GM12878 (cell line): ENCODE data around the gene LAMA2. TPM values are rescaled to one million over a fixed set of nuclear protein-coding genes. Genes with fewer than 3 reads are reported as not detected.

Experiments used
- ATAC-seq: fragments of 200-7000 bp; cut with Tn5 transposase; 3 replicates; pipeline ENCODE4 v1.9.1; 2020; ENCODE audit warnings: mild to moderate bottlenecking, moderate library complexity
- BruUV-seq: library from RNA; stranded (reverse); fragments of 400-500 nt; replicated peaks from 2 replicates; lab custom pipeline; 2021; lab: Mats Ljungman, UMichigan
- CTCF ChIA-PET: fragments of 300-600 bp; sonication (Branson Sonifier 250); formaldehyde crosslinking; extraction: SDS; loops from one replicate; lab custom pipeline; 2021; ENCODE audit warnings: inconsistent platforms; lab: Yijun Ruan, JAX
- POLR2A ChIA-PET: fragments of 350-600 bp; formaldehyde crosslinking; extraction: SDS; loops from one replicate; lab custom pipeline; 2021; ENCODE audit warnings: inconsistent platforms; lab: Charles Lee
- RAD21 ChIA-PET: fragments of 300-600 bp; sonication (Branson Sonifier 250); formaldehyde crosslinking; loops from one replicate; lab custom pipeline; 2023; ENCODE audit warnings: antibody characterized with exemption; ENCODE audit not compliant: unreplicated experiment; lab: Charles Lee
- SMC1A ChIA-PET: fragments of 300-600 bp; sonication (Branson Sonifier 250); formaldehyde crosslinking; loops from one replicate; lab custom pipeline; 2023; ENCODE audit not compliant: unreplicated experiment, uncharacterized antibody; lab: Charles Lee
- DNase-seq: peaks from one replicate; pipeline ENCODE4 v3.0.0-alpha.2; 2011; ENCODE audit warnings: low read depth, low spot score
- FAIRE-seq: peaks from 3 replicates; lab custom pipeline; 2011; peaks lifted over from hg19 to GRCh38; lab: Jason Lieb, UNC
- H2AFZ ChIP-seq: 2 replicates; pipeline ENCODE4 v1.6.0; 2011; ENCODE audit warnings: low read depth, low read length, control low read depth; ENCODE audit not compliant: control insufficient read depth
- H3K27ac ChIP-seq: 2 replicates; pipeline ENCODE4 v1.5.1; 2011; ENCODE audit warnings: control low read depth; ENCODE audit not compliant: control insufficient read depth, insufficient read depth
- H3K27me3 ChIP-seq, 2 experiments: replicated peaks in 1 of 2; 2 replicates each; pipeline versions ENCODE4 v1.6.0 to v1.6.1; 2011; ENCODE audit warnings: low read length in 1 of 2; ENCODE audit not compliant: control insufficient read depth in 2 of 2, insufficient read depth in 2 of 2
- H3K36me3 ChIP-seq, 2 experiments: 2 replicates each; pipeline ENCODE4 v1.5.1; 2011; ENCODE audit warnings: low read length in 1 of 2; ENCODE audit not compliant: control insufficient read depth in 2 of 2, insufficient read depth in 2 of 2
- H3K4me1 ChIP-seq: 2 replicates; pipeline ENCODE4 v1.6.1; 2011; ENCODE audit warnings: mild to moderate bottlenecking, low read length, moderate library complexity, mixed read lengths; ENCODE audit not compliant: control insufficient read depth, insufficient read depth
- H3K4me2 ChIP-seq: 2 replicates; pipeline ENCODE4 v1.6.0; 2011; ENCODE audit warnings: control low read depth; ENCODE audit not compliant: control insufficient read depth, insufficient read depth
- H3K4me3 ChIP-seq: fragments of 200-600 bp; sonication (generic); 2 replicates; pipeline ENCODE4 v1.5.1; 2016
- H3K79me2 ChIP-seq: 2 replicates; pipeline ENCODE4 v1.6.0; 2011; ENCODE audit warnings: low read length; ENCODE audit not compliant: control insufficient read depth, insufficient read depth
- H3K9ac ChIP-seq: 2 replicates; pipeline ENCODE4 v1.8.0; 2011; ENCODE audit warnings: low read length, control low read depth, mixed read lengths; ENCODE audit not compliant: control insufficient read depth, insufficient read depth
- H3K9me3 ChIP-seq: replicated peaks from 3 replicates; pipeline ENCODE4 v1.5.1; 2011; ENCODE audit warnings: mild to moderate bottlenecking, low read length; ENCODE audit not compliant: control insufficient read depth, insufficient read depth
- H4K20me1 ChIP-seq: 2 replicates; pipeline ENCODE4 v1.6.0; 2011; ENCODE audit not compliant: control insufficient read depth, insufficient read depth
- ATF7 ChIP-seq: fragments of 450-650 bp; IDR thresholded peaks from 2 replicates; pipeline ENCODE4 v1.6.1; 2016; ENCODE audit warnings: low read depth, mild to moderate bottlenecking
- BHLHE40 ChIP-seq, 2 experiments: fragments of 450-650 bp in 1 of 2; IDR thresholded peaks; 2 replicates each; pipeline ENCODE4 v1.6.1; 2011 to 2017; ENCODE audit warnings: low read depth in 2 of 2, borderline replicate concordance in 1 of 2, improper control_type of control experiment in 1 of 2, low read length in 1 of 2, mild to moderate bottlenecking in 1 of 2
- CBX5 ChIP-seq: sonication (generic); IDR thresholded peaks from 2 replicates; pipeline ENCODE4 v1.6.1; 2016; ENCODE audit warnings: low read depth, moderate library complexity, mild to moderate bottlenecking, inconsistent platforms
- E4F1 ChIP-seq: fragments of 450-650 bp; IDR thresholded peaks from 2 replicates; pipeline ENCODE4 v1.6.1; 2018; ENCODE audit warnings: borderline replicate concordance, mild to moderate bottlenecking; ENCODE audit not compliant: partially characterized antibody
- EED ChIP-seq: sonication (generic); IDR thresholded peaks from 2 replicates; pipeline ENCODE4 v1.6.1; 2016; ENCODE audit warnings: antibody characterized with exemption, low read depth
- GATAD2B ChIP-seq: fragments of 450-650 bp; conservative IDR thresholded peaks from 2 replicates; pipeline ENCODE4 v1.6.1; 2017; ENCODE audit warnings: low read depth, mild to moderate bottlenecking, moderate library complexity
- MEF2A ChIP-seq: IDR thresholded peaks from 2 replicates; pipeline ENCODE4 v1.6.1; 2011; ENCODE audit warnings: low read depth, mild to moderate bottlenecking, low read length, moderate library complexity; ENCODE audit not compliant: insufficient read depth
- NR2F1 ChIP-seq: fragments of 450-650 bp; conservative IDR thresholded peaks from 2 replicates; pipeline ENCODE4 v1.6.1; 2017; ENCODE audit warnings: mild to moderate bottlenecking
- PBX3 ChIP-seq: IDR thresholded peaks from 2 replicates; pipeline ENCODE4 v1.6.1; 2011; ENCODE audit warnings: mild to moderate bottlenecking, low read depth, low read length, moderate library complexity; ENCODE audit not compliant: insufficient replicate concordance
- POLR2A ChIP-seq: IDR thresholded peaks from 2 replicates; pipeline ENCODE4 v1.6.1; 2011; ENCODE audit warnings: low read depth, mild to moderate bottlenecking, low read length
- SMARCA5 ChIP-seq: fragments of 450-650 bp; IDR thresholded peaks from 2 replicates; pipeline ENCODE4 v1.6.1; 2017; ENCODE audit warnings: mild to moderate bottlenecking
- SREBF2 ChIP-seq: IDR thresholded peaks from 2 replicates; pipeline ENCODE4 v1.6.1; 2012; ENCODE audit warnings: mild to moderate bottlenecking, low read length
- SRF ChIP-seq, 2 experiments: IDR thresholded peaks; 2 replicates each; pipeline ENCODE4 v1.6.1; 2011; ENCODE audit warnings: low read depth in 2 of 2, low read length in 2 of 2, mild to moderate bottlenecking in 1 of 2, moderate library complexity in 1 of 2
- ZNF384 ChIP-seq: IDR thresholded peaks from 2 replicates; pipeline ENCODE4 v1.6.1; 2012; ENCODE audit warnings: low read depth, mild to moderate bottlenecking, low read length, improper control_type of control experiment, borderline replicate concordance
- WGBS: methylation state at CpG from one replicate; pipeline ENCODE4 v1.1.6; 2016; ENCODE audit warnings: low lambda C conversion rate; ENCODE audit not compliant: insufficient replicate concordance, insufficient coverage; ENCODE audit errors: missing lambda C conversion rate; 5-methylcytosine and 5-hydroxymethylcytosine counted together
- in situ Hi-C: fragments of 300-500 bp; cut with MboI; formaldehyde crosslinking; loops from 9 replicates; pipeline ENCODE4 v1.14.3; 2018; ENCODE audit warnings: mixed read lengths
- intact Hi-C: fragments of 100-400 bp; cut with micrococcal nuclease; formaldehyde crosslinking; loops from one replicate; pipeline ENCODE4 v1.14.2; 2022; ENCODE audit not compliant: unreplicated experiment
- polyA plus RNA-seq, 11 experiments: library from polyadenylated mRNA; depleted of rRNA in 4 of 11; unstranded in 6 of 11; stranded (reverse) in 5 of 11; fragments of >200 nt; fragmentation: Nextera tagmentation in 4 of 11; fragmentation: Illumina TruSeq in 1 of 11; extraction: Ambion mirVana in 4 of 11; extraction: Trizol in 1 of 11; gene quantifications; 1 replicate in 1 of 11; 2 replicates in 10 of 11; pipeline versions ENCODE4 v1.2.1 to v1.2.3, GENCODE V29; 2011 to 2016; ENCODE audit warnings: inconsistent platforms in 2 of 11, missing spikeins in 2 of 11, low read depth in 1 of 11
- total RNA-seq, 4 experiments: library from RNA; depleted of rRNA in 3 of 4; stranded (reverse); fragments of >200 nt in 3 of 4; fragmentation: Illumina TruSeq in 1 of 4; extraction: Trizol in 1 of 4; gene quantifications; 2 replicates each; pipeline versions ENCODE4 v1.2.1 to v1.2.3, GENCODE V29; 2013 to 2021

Gene LAMA2
- total and polyA plus RNA-seq, 10 of the 15 experiments (the other 5 are each of a cell fraction or from before 2014, with no cell fraction given) = 0.04 to 2.0 (median 0.37) TPM; not detected in 1

- TF ChIP-seq SREBF2 (no peak), EED (no peak), POLR2A (no peak), CBX5 (no peak), ZNF384 (no peak), SMARCA5 (no peak)
Measured at GRCh38 chr6:129495652-129496051, 612.7 kb downstream of the LAMA2 start (continued).

- DNase-seq (no peak), FAIRE-seq (no peak), ATAC-seq (no peak)
- no peak overlapping the region for H3K9ac ChIP-seq
- ChIA-PET POLR2A (no interaction called here), CTCF (interaction anchor here (0.7 to 7.7 kb wide), 25 partner anchors 8 to 535 kb away, joined by 3 to 141 read pairs (median 4); no protein-coding TSS in a partner anchor), RAD21 (interaction anchor here (0.9 to 3.3 kb wide), 9 partner anchors 67 to 529 kb away, joined by 3 to 60 read pairs (median 4); partner anchors contain the start of gene ARHGAP18), SMC1A (interaction anchor here (0.8 to 7.6 kb wide), 16 partner anchors 12 to 523 kb away, joined by 3 to 95 read pairs (median 4); no protein-coding TSS in a partner anchor)
- BruUV-seq = no TSS peak
- intact Hi-C loops (loop anchor here (1.0 to 10.0 kb wide), 4 partner anchors 78 to 523 kb away; no protein-coding TSS in a partner anchor), in situ Hi-C loops (loop anchor here (10.0 kb wide), 1 partner anchor 437 kb away; no protein-coding TSS in a partner anchor)
- no peaks in the 10 kb centered on the region for H3K27me3 ChIP-seq
- no peak overlapping the region for H3K27ac ChIP-seq
- no peaks in the 10 kb centered on the region for H4K20me1 ChIP-seq
- TF ChIP-seq NR2F1 (no peak), E4F1 (no peak), MEF2A (no peak), ATF7 (no peak), SRF (IDR thresholded peaks at IDR 0.05; ENCODE audit: low read depth in 2 of 2, low read length in 2 of 2) (no peak), BHLHE40 (IDR thresholded peaks at IDR 0.05; ENCODE audit: borderline replicate concordance in 1 of 2, low read depth in 2 of 2, low read length in 1 of 2) (no peak), GATAD2B (no peak), PBX3 (no peak)
- no peaks in the 10 kb centered on the region for H3K36me3 ChIP-seq
- H2AFZ ChIP-seq = no peak overlapping the region
- 13% methylated on average over 6 of the region's 6 CpGs for WGBS
- H3K9me3 ChIP-seq = no peaks in the 10 kb centered on the region
- H3K4me2 ChIP-seq = no peak overlapping the region
- H3K4me1 ChIP-seq = peaks cover 6% of the 10 kb centered on the region
- H3K79me2 ChIP-seq = no peaks in the 10 kb centered on the region
- H3K4me3 ChIP-seq = no peak overlapping the region
Measured at GRCh38 chr6:129497481-129498441, 614.8 kb downstream of the LAMA2 start.
